Smooth muscle cell (in vitro differentiated cells): ENCODE measurements around the gene PACS2. TPM values are rescaled to one million over a fixed set of nuclear protein-coding genes. Genes with fewer than 3 reads are reported as not detected.
"Not testable (repeated sequence)": the region's sequence is repeated elsewhere in the genome, so short reads cannot be mapped to it uniquely, and the experiment has no call there.

Experiments used
- DNase-seq: peaks from one replicate; lab custom pipeline; 2025; ENCODE audit not compliant: unreplicated experiment; lab: John Stamatoyannopoulos, UW
- H2AFZ ChIP-seq: fragments of 200-600 bp; sonication (generic); 2 replicates; pipeline ENCODE4 v1.6.0; 2016; ENCODE audit warnings: antibody characterized with exemption, low read depth, mild to moderate bottlenecking
- H3F3A ChIP-seq: fragments of 200-600 bp; sonication (generic); 2 replicates; pipeline ENCODE4 v1.6.0; 2017; ENCODE audit warnings: antibody characterized with exemption, low read depth
- H3K27ac ChIP-seq: fragments of 200-600 bp; sonication (generic); 2 replicates; pipeline ENCODE4 v1.5.1; 2016; ENCODE audit warnings: low read depth, mild to moderate bottlenecking
- H3K27me3 ChIP-seq: fragments of 200-600 bp; sonication (generic); 2 replicates; pipeline ENCODE4 v1.6.1; 2016; ENCODE audit warnings: low read depth, mild to moderate bottlenecking
- H3K36me3 ChIP-seq: fragments of 200-600 bp; sonication (generic); 2 replicates; pipeline ENCODE4 v1.5.1; 2016; ENCODE audit warnings: low read depth
- H3K4me1 ChIP-seq: fragments of 200-600 bp; sonication (generic); 2 replicates; pipeline ENCODE4 v1.5.1; 2016; ENCODE audit warnings: low read depth
- H3K4me2 ChIP-seq: fragments of 200-600 bp; sonication (generic); 2 replicates; pipeline ENCODE4 v1.6.0; 2016; ENCODE audit warnings: mild to moderate bottlenecking
- H3K4me3 ChIP-seq: fragments of 200-600 bp; sonication (generic); 2 replicates; pipeline ENCODE4 v1.5.1; 2016; ENCODE audit warnings: mild to moderate bottlenecking
- H3K79me2 ChIP-seq: fragments of 200-600 bp; sonication (generic); 2 replicates; pipeline ENCODE4 v1.6.0; 2016; ENCODE audit warnings: low read depth, mild to moderate bottlenecking
- H3K9ac ChIP-seq: fragments of 200-600 bp; sonication (generic); 2 replicates; pipeline ENCODE4 v1.6.0; 2016; ENCODE audit warnings: low read depth
- H3K9me3 ChIP-seq: fragments of 200-600 bp; sonication (generic); replicated peaks from 2 replicates; pipeline ENCODE4 v1.5.1; 2016; ENCODE audit warnings: low read depth
- H4K20me1 ChIP-seq: fragments of 200-600 bp; sonication (generic); 2 replicates; pipeline ENCODE4 v1.6.0; 2016; ENCODE audit warnings: low read depth
- WGBS: methylation state at CpG from one replicate; pipeline ENCODE4 v1.1.7; 2016; ENCODE audit warnings: low lambda C conversion rate; 5-methylcytosine and 5-hydroxymethylcytosine counted together
- polyA plus RNA-seq: library from polyadenylated mRNA; unstranded; fragments of >200 nt; fragmentation: Nextera tagmentation; extraction: Ambion mirVana; gene quantifications from 2 replicates; pipeline ENCODE4 v1.2.1, GENCODE V29; 2016
- total RNA-seq: library from RNA; depleted of rRNA; stranded (reverse); fragments of >200 nt; gene quantifications from 2 replicates; pipeline ENCODE4 v1.2.3, GENCODE V29; 2014
- TF ChIP-seq, protein P1 (sequence below): fragments of 200-600 bp; sonication (generic); IDR thresholded peaks from 2 replicates; pipeline ENCODE4 v1.5.1; 2017; ENCODE audit warnings: borderline replicate concordance, mild to moderate bottlenecking, antibody characterized with exemption; ENCODE audit not compliant: insufficient read depth, poor library complexity, severe bottlenecking

Gene PACS2
- total and polyA plus RNA-seq, 2 experiments from 2014 or later = 36.9 to 49.1 TPM

DNA sequence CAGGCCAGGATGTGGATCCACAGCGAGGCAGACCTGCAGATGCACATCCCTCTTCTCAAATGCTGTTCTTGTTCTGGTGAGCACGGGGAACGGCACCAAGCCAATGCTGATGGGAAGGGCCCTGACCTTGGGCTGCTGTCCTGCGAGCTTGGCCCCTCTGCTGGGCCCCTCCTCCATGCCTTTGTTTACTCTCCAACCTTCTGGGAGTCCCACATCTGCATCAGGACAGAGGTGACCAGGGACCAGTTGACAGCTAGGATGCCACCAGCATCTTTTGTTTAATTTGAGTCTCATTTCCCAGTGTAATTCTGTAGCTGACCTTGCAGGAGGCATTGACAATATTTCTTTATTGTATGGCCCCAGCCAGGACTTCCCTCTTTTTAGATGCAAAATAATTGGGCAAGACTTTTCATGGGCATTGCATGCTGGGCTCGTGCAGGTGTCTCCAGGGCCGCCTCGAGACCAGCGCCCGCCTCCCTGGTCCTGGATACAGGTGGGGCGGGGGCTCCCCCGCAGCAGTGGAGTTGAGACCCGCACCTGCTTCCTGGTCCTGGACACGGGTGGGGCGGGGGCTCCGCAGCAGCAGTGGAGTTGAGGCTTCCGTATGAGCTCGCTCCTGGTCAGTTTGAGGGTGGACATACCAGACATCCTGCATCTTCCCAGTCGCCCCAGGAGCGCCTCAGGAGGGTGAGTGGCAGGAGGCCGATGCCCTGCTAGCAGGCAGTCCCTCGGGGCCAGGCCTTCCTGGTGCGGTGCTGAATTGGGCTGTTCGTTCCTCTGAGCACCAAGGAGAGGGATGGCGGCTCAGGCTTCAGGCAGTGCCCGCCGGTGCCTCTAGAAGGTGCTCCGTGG is 11.4 kb downstream of the PACS2 start:
- H3K4me1 ChIP-seq = peaks cover 13% of the 10 kb centered on the region
- H3K79me2 ChIP-seq = peaks cover 55% of the 10 kb centered on the region
- no peak overlapping the region for H3K4me3 ChIP-seq
- DNase-seq = no peak
- no peak overlapping the region for H3K4me2 ChIP-seq
- peaks cover 89% of the 10 kb centered on the region for H4K20me1 ChIP-seq
- H3K36me3 ChIP-seq = no peaks in the 10 kb centered on the region
- no peak overlapping the region for H3K9ac ChIP-seq
- WGBS = 95% methylated on average over 27 of the region's 27 CpGs
- H3K9me3 ChIP-seq = no peaks in the 10 kb centered on the region
- H3F3A ChIP-seq = no peaks in the 10 kb centered on the region
- TF ChIP-seq, protein P1, sequence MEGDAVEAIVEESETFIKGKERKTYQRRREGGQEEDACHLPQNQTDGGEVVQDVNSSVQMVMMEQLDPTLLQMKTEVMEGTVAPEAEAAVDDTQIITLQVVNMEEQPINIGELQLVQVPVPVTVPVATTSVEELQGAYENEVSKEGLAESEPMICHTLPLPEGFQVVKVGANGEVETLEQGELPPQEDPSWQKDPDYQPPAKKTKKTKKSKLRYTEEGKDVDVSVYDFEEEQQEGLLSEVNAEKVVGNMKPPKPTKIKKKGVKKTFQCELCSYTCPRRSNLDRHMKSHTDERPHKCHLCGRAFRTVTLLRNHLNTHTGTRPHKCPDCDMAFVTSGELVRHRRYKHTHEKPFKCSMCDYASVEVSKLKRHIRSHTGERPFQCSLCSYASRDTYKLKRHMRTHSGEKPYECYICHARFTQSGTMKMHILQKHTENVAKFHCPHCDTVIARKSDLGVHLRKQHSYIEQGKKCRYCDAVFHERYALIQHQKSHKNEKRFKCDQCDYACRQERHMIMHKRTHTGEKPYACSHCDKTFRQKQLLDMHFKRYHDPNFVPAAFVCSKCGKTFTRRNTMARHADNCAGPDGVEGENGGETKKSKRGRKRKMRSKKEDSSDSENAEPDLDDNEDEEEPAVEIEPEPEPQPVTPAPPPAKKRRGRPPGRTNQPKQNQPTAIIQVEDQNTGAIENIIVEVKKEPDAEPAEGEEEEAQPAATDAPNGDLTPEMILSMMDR = no peak
- H2AFZ ChIP-seq = no peak overlapping the region
- no peaks in the 10 kb centered on the region for H3K27me3 ChIP-seq
- no peak overlapping the region for H3K27ac ChIP-seq

DNA sequence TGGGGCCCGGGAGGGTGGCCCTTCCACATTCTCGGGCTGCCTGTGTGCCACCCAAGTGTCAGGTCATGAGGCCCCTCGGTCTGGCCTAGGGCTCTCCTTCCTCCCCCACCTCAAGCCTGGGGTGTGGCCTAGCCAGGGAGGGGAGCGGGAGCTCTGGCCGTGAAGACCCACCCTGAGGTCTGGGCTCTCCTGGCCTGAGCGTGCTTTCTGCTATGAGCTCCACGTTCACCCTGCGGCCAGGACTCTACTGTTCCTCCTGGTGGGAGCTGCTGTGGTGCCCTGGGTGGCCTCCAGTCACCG is 12.0 kb downstream of the PACS2 start:
- Histone ChIP-seq H3K9ac (no peak overlapping the region), H3F3A (no peaks in the 10 kb centered on the region), H3K79me2 (peaks cover 55% of the 10 kb centered on the region), H3K9me3 (no peaks in the 10 kb centered on the region), H3K27ac (no peak overlapping the region), H3K27me3 (no peaks in the 10 kb centered on the region), H3K36me3 (no peaks in the 10 kb centered on the region), H3K4me3 (no peak overlapping the region), H3K4me2 (no peak overlapping the region), H2AFZ (no peak overlapping the region), H3K4me1 (peaks cover 13% of the 10 kb centered on the region), H4K20me1 (peaks cover 88% of the 10 kb centered on the region)
- WGBS = 90% methylated on average over 9 of the region's 9 CpGs
- DNase-seq = no peak
- TF ChIP-seq, protein P1 = no peak

- peaks cover 13% of the 10 kb centered on the region for H3K4me1 ChIP-seq
- H3K36me3 ChIP-seq = no peaks in the 10 kb centered on the region
- 67% methylated on average over 30 of the region's 34 CpGs for WGBS
- no peak overlapping the region for H3K4me2 ChIP-seq
- no peak overlapping the region for H3K9ac ChIP-seq
- H3F3A ChIP-seq = no peaks in the 10 kb centered on the region
- no peak for DNase-seq
- H3K79me2 ChIP-seq = peaks cover 55% of the 10 kb centered on the region
- H4K20me1 ChIP-seq = peaks cover 89% of the 10 kb centered on the region
- TF ChIP-seq, protein P1 = no peak
- H2AFZ ChIP-seq = no peak overlapping the region
- H3K27me3 ChIP-seq = no peaks in the 10 kb centered on the region
- no peaks in the 10 kb centered on the region for H3K9me3 ChIP-seq
- no peak overlapping the region for H3K27ac ChIP-seq
- no peak overlapping the region for H3K4me3 ChIP-seq
These were observed 12.5 kb downstream of the PACS2 start for GRCh38 chr14:105326891-105327694.

- H3K36me3 ChIP-seq, H3K27ac ChIP-seq, H3K4me3 ChIP-seq, H3K9ac ChIP-seq, H3K27me3 ChIP-seq, H3K4me2 ChIP-seq, H3F3A ChIP-seq, DNase-seq, H3K9me3 ChIP-seq, H2AFZ ChIP-seq: not testable (repeated sequence)
- 85% methylated on average over 17 of the region's 17 CpGs for WGBS
- peaks cover 55% of the 10 kb centered on the region for H3K79me2 ChIP-seq
- H3K4me1 ChIP-seq = peaks cover 13% of the 10 kb centered on the region
- peaks cover 89% of the 10 kb centered on the region for H4K20me1 ChIP-seq
These were observed 13.1 kb downstream of the PACS2 start for GRCh38 chr14:105327695-105328045.
